Sigmoid colon (tissue), 4 donors: Measurements from ENCODE around the gene BOLL.

ENCODE experiments used
- CTCF ChIP-seq, 4 experiments: fragments of 450-650 bp in 3 of 4; fragments of 200-600 bp in 1 of 4; IDR thresholded peaks; one replicate each; pipeline ENCODE4 v1.5.1; 2016 to 2019; ENCODE audit warnings: antibody characterized with exemption in 4 of 4, mild to moderate bottlenecking in 3 of 4, moderate library complexity in 2 of 4
- EP300 ChIP-seq, 4 donors: sonication (generic); formaldehyde crosslinking; IDR thresholded peaks; one replicate each; pipeline ENCODE4 v1.6.1; 2017; ENCODE audit warnings: antibody characterized with exemption in 4 of 4
- POLR2A ChIP-seq, 2 donors: fragments of 450-650 bp; IDR thresholded peaks; one replicate each; pipeline ENCODE4 v1.6.1; 2016; ENCODE audit warnings: antibody characterized with exemption in 2 of 2, mild to moderate bottlenecking in 2 of 2, moderate library complexity in 2 of 2
- POLR2AphosphoS5 ChIP-seq, 4 donors: sonication (generic); formaldehyde crosslinking; IDR thresholded peaks; one replicate each; pipeline ENCODE4 v1.6.1; 2017; ENCODE audit warnings: antibody characterized with exemption in 4 of 4

DNA sequence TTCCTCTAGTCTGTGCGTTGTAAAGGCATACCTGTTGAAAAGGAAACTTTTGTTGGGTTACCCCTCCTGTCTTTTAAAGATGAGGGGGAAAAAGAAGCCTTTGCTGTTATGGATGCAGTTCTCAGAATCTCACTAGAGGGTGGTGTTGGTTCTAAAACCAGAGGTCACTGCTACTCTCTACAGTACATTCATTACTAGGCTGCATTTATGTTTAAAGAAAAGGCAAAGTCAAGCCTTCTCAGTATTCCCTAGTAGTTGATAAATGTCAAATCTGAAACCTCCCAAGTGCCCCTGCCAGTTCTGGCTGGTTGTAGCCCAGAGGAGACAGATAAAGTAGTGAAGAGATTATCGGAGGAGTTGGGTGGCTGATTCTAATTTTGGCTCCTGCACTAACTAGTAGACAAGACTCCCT, 17.9 kb upstream of the BOLL start:
- TF ChIP-seq POLR2A (IDR thresholded peaks at IDR 0.05) (no peak), POLR2AphosphoS5 (IDR thresholded peaks at IDR 0.05) (no peak), CTCF (IDR thresholded peaks at IDR 0.05) (peak; percentile 60 to 84 (median 74)), EP300 (IDR thresholded peaks at IDR 0.05) (no peak)
